ENCODE results near the gene METAP1D. TPM values are rescaled to one million over a fixed set of nuclear protein-coding genes. Genes with fewer than 3 reads are reported as not detected.

Gene METAP1D
- total and polyA plus RNA-seq, 11 donors: 2.9 to 7.0 (median 5.3) TPM

DNA sequence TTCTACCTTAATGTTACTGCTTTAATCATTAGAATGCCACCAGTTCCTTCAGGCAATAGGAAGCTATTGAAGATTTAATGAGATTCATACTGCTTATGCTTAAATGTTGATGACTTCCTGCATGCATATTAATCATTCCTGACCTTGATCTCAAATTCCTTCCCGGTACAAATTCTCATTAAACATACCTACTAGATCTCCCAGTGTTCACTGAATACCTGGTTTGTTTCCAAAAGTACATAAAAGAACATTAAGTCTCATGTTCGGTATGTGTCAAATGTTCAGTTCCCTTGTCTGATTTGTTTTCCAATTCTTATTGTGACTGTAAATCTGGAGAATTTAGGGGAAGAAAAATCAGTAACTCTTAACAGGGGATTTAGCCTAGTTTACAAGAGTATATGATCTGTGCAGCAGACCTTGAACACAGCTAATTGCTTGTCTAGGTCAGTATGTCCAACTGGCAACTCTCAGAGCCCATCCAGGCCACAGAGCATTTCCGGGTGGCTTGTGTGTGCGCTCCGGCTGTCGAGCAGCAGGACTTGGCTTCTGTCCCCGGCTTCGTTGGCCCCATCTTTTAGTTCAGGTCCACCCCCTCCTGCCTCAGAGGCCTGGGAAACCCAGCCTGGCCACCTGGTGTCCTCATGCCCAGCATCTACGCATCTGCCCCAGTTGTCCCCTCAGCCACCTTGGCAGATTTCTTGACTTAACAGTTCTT, 13.1 kb downstream of the METAP1D start:
- H3K27me3 ChIP-seq: no peaks in the 10 kb centered on the region
- H3K4me3 ChIP-seq: no peak overlapping the region
- DNase-seq (no peak), ATAC-seq (no peak)
- H3K36me3 ChIP-seq: no peaks in the 10 kb centered on the region
- WGBS, 4 donors: 69 to 78% (median 75%) methylated on average over 9 of the region's 9 CpGs
- H3K27ac ChIP-seq: no peak overlapping the region
- intact Hi-C loops (cut with DNase I): no loop called here
- no peaks in the 10 kb centered on the region for H3K9me3 ChIP-seq
- no peak for TF ChIP-seq POLR2A (IDR thresholded peaks at IDR 0.05)
- TF ChIP-seq, protein P1, sequence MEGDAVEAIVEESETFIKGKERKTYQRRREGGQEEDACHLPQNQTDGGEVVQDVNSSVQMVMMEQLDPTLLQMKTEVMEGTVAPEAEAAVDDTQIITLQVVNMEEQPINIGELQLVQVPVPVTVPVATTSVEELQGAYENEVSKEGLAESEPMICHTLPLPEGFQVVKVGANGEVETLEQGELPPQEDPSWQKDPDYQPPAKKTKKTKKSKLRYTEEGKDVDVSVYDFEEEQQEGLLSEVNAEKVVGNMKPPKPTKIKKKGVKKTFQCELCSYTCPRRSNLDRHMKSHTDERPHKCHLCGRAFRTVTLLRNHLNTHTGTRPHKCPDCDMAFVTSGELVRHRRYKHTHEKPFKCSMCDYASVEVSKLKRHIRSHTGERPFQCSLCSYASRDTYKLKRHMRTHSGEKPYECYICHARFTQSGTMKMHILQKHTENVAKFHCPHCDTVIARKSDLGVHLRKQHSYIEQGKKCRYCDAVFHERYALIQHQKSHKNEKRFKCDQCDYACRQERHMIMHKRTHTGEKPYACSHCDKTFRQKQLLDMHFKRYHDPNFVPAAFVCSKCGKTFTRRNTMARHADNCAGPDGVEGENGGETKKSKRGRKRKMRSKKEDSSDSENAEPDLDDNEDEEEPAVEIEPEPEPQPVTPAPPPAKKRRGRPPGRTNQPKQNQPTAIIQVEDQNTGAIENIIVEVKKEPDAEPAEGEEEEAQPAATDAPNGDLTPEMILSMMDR (IDR thresholded peaks at IDR 0.05): no peak
- peaks cover 0 to 15% (median 0%) of the 10 kb centered on the region in 12 donors for H3K4me1 ChIP-seq

- intact Hi-C loops (cut with DNase I): no loop called here
- ATAC-seq (no peak), DNase-seq (no peak)
- 85 to 88% (median 86%) methylated on average over 4 of the region's 4 CpGs for WGBS, 4 donors
- Histone ChIP-seq H3K27ac (no peak overlapping the region), H3K4me1 (peaks cover 0 to 15% (median 0%) of the 10 kb centered on the region in 12 donors), H3K4me3 (no peak overlapping the region), H3K9me3 (no peaks in the 10 kb centered on the region), H3K27me3 (no peaks in the 10 kb centered on the region), H3K36me3 (no peaks in the 10 kb centered on the region)
- TF ChIP-seq, protein P1 (IDR thresholded peaks at IDR 0.05): no peak
- TF ChIP-seq POLR2A (IDR thresholded peaks at IDR 0.05): no peak
These were observed 13.6 kb downstream of the METAP1D start for GRCh38 chr2:172013396-172013795.

GRCh38 chr2:172021074-172021931, 21.6 kb downstream of the METAP1D start:
- DNase-seq (no peak), ATAC-seq (no peak)
- peaks cover 0 to 13% (median 0%) of the 10 kb centered on the region in 12 donors for H3K4me1 ChIP-seq
- H3K9me3 ChIP-seq: no peaks in the 10 kb centered on the region
- H3K27me3 ChIP-seq: no peaks in the 10 kb centered on the region
- intact Hi-C loops (cut with DNase I): no loop called here
- WGBS, 4 donors: 54 to 57% (median 56%) methylated on average over 8 of the region's 8 CpGs
- H3K36me3 ChIP-seq: no peaks in the 10 kb centered on the region
- no peak for TF ChIP-seq POLR2A (IDR thresholded peaks at IDR 0.05)
- TF ChIP-seq, protein P1 (IDR thresholded peaks at IDR 0.05): no peak
- peak overlapping the region in 5 of 12 donors; percentile 11 to 43 (median 20) for H3K4me3 ChIP-seq
- H3K27ac ChIP-seq: no peak overlapping the region

DNA sequence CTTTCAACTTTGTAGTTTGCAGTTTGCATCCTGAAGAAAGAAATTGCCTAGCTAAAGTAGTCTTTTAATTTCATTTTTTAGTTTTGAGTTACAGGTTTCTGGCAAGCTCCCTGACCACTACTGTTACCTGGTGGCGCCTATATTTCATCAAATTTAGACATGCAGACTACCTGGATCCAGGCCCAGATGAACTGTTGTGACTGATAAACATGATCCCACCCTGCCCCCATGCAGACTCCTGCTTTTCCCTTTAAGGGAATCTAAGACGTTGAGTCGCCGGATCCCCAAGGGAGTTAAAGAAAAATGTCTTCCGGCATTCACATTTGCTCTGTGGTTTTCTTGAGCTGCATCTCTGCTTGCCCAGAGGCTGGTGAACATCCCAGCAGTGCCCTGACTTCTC, 22.2 kb downstream of the METAP1D start:
- intact Hi-C loops (cut with DNase I): no loop called here
- TF ChIP-seq, protein P1 (IDR thresholded peaks at IDR 0.05): no peak
- TF ChIP-seq POLR2A (IDR thresholded peaks at IDR 0.05): no peak
- Histone ChIP-seq H3K27me3 (no peaks in the 10 kb centered on the region), H3K9me3 (no peaks in the 10 kb centered on the region), H3K27ac (no peak overlapping the region), H3K4me1 (peaks cover 0 to 13% (median 0%) of the 10 kb centered on the region in 12 donors), H3K36me3 (no peaks in the 10 kb centered on the region), H3K4me3 (peak overlapping the region in 7 of 12 donors; percentile 11 to 43 (median 18))
- DNase-seq (peak in 1 of 5 donors; percentile 11), ATAC-seq (no peak)
- 30 to 52% (median 40%) methylated on average over 5 of the region's 5 CpGs for WGBS, 4 donors
